Measurements from ENCODE around the gene DOCK4. TPM values are rescaled to one million over a fixed set of nuclear protein-coding genes. Genes with fewer than 3 reads are reported as not detected.

DOCK4 gene
- total RNA-seq, 1 experiment from 2014 or later: 20.4 TPM

- TF ChIP-seq PREB (CRISPR knock-in tag; IDR thresholded peaks at IDR 0.05; ENCODE audit: borderline replicate concordance) (no peak), AR (CRISPR knock-in tag; IDR thresholded peaks at IDR 0.05) (no peak)
These were observed 49.2 kb upstream of the DOCK4 start (continued) for GRCh38 chr7:112255388-112255720.

DNA sequence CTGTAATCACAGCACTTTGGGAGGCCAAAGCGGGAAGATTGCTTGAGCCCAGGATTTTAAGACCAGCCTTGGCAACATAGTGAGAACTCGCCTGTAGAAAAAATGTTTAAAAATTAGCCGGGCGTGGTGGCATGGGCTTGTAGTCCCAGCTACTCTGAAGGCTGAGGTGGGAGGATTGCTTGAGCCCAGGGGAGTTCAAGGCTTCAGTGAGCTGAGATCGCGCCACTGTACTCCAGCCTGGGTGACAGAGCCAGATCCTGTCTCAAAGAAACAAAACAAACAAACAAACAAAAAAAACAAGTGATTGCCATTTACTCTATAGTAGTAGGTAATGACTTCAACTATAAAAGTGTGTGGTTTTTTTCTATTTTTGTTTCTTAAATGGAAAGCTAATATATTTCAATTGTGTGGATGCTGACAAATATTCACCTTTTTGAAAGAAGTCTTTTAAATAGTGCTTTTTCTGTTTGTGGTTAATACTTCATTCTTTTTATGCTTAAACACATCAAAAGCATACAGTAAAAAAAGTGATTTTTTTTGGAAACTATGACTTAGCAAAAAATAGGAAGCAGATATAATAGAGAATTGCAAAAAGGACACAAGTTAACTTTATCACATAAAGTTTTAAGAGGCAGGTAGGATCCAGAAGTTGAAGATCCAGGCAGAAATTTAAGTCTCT is 48.6 kb upstream of the DOCK4 start:
- H3K9me3 Mint-ChIP-seq: no peaks in the 10 kb centered on the region
- no peak overlapping the region for H3K27ac Mint-ChIP-seq
- H3K4me1 Mint-ChIP-seq: peaks cover 64% of the 10 kb centered on the region
- POLR2A ChIA-PET: interaction anchor here (1.0 kb wide), 1 partner anchor 50 kb away, joined by 3 read pairs; no protein-coding TSS in a partner anchor
- peaks cover 32% of the 10 kb centered on the region for H3K27me3 Mint-ChIP-seq (ENCODE audit: low read depth)
- no peak for TF ChIP-seq JUN (CRISPR knock-in tag; IDR thresholded peaks at IDR 0.05)
- TF ChIP-seq FOXK1 (CRISPR knock-in tag; IDR thresholded peaks at IDR 0.05): no peak
- TF ChIP-seq ZSCAN18 (CRISPR knock-in tag; IDR thresholded peaks at IDR 0.05): no peak
- CTCF ChIA-PET: no interaction called here
- ATAC-seq (no peak), DNase-seq (ENCODE audit: low spot score) (no peak)
- H3K36me3 Mint-ChIP-seq: no peaks in the 10 kb centered on the region
- H3K4me3 Mint-ChIP-seq: no peak overlapping the region

DNA sequence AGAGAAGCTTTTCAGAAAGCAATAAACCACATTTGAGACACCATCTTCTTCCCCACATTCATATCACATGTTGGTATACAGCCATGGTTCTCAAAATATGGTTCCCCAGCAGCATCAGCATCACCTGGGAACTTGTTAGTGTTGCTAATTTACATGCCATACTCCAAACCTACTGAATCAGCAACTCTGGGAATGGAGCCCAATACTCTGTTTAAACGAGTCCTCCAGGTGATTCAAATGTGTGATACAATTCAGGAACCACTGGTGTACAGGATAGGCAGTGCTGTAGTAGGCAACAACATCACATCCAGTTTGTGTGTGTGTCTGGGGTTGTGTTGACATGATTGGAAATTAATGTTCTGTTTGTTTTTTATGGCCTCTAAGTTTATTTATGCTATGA is 48.0 kb upstream of the DOCK4 start:
- CTCF ChIA-PET: no interaction called here
- POLR2A ChIA-PET: interaction anchor here (1.0 kb wide), 1 partner anchor 49 kb away, joined by 3 read pairs; no protein-coding TSS in a partner anchor
- DNase-seq (ENCODE audit: low spot score): no peak
- no peak for ATAC-seq
- H3K27me3 Mint-ChIP-seq (ENCODE audit: low read depth): peaks cover 38% of the 10 kb centered on the region
- H3K27ac Mint-ChIP-seq: no peak overlapping the region
- no peaks in the 10 kb centered on the region for H3K9me3 Mint-ChIP-seq
- H3K4me3 Mint-ChIP-seq: no peak overlapping the region
- TF ChIP-seq IRF1 (CRISPR knock-in tag; IDR thresholded peaks at IDR 0.05) (no peak), FOXP1 (CRISPR knock-in tag; IDR thresholded peaks at IDR 0.05; ENCODE audit: borderline replicate concordance) (no peak), MXD4 (CRISPR knock-in tag; IDR thresholded peaks at IDR 0.05; ENCODE audit: borderline replicate concordance) (no peak), ZNF138 (CRISPR knock-in tag; conservative IDR thresholded peaks at IDR 0.05) (no peak), HMGA2 (CRISPR knock-in tag; IDR thresholded peaks at IDR 0.05) (no peak), NFATC4 (CRISPR knock-in tag; IDR thresholded peaks at IDR 0.05) (no peak), ERG (CRISPR knock-in tag; IDR thresholded peaks at IDR 0.05) (no peak)
- TF ChIP-seq, protein P1, sequence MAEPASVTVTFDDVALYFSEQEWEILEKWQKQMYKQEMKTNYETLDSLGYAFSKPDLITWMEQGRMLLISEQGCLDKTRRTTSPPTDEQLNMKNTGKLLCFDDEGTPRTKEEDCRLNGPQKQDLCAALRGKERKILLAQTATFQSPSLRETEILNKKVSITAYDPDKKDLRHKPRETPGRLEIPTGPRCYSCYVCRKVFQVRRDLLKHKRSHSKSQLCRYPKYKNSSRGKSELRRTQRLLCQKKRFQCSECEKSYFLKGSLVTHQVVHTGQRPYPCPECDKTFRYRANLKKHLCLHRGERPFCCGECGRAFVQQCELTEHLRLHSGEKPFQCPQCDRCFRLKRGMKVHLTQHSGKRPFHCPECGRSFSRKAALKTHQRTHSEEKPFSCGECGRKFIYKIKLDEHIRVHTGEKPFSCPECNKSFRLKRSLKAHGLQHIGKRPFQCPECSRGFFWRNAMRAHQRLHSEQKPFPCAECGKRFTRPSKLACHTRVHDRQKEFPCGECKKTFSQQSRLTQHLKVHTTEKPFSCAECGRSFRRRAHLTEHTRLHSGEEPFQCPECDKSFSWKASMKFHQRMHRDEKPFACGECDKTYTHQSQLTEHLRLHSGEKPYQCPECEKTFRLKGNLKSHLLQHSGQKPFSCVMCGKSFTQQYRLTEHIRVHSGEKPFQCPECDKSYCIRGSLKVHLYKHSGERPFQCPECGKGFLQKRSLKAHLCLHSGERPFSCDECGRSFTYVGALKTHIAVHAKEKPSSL (CRISPR knock-in tag; conservative IDR thresholded peaks at IDR 0.05): no peak
- H3K36me3 Mint-ChIP-seq: no peaks in the 10 kb centered on the region
- peaks cover 70% of the 10 kb centered on the region for H3K4me1 Mint-ChIP-seq
